ENCODE measurements around the gene LMAN1L.

DNA sequence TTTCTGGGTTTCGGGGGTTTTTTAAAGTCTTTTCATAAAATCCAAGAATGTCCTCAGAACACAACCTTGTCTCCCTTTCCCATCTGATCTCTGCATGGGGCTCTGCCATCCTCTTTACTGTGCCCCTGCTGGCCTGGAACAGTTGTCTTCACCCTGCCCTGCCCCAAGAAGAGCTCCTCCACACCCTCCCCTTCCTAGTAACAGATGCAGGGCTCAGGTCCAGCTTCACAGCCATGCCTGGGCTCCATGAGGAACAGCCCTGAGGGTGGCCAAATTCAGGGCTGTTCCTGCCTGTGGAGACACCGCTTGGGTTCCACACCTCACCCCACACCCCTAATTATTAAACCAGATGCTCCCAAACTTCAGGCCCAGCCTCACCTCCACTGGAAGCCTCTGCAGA lies 43.2 kb downstream of the LMAN1L start:
- TF ChIP-seq, protein P1, sequence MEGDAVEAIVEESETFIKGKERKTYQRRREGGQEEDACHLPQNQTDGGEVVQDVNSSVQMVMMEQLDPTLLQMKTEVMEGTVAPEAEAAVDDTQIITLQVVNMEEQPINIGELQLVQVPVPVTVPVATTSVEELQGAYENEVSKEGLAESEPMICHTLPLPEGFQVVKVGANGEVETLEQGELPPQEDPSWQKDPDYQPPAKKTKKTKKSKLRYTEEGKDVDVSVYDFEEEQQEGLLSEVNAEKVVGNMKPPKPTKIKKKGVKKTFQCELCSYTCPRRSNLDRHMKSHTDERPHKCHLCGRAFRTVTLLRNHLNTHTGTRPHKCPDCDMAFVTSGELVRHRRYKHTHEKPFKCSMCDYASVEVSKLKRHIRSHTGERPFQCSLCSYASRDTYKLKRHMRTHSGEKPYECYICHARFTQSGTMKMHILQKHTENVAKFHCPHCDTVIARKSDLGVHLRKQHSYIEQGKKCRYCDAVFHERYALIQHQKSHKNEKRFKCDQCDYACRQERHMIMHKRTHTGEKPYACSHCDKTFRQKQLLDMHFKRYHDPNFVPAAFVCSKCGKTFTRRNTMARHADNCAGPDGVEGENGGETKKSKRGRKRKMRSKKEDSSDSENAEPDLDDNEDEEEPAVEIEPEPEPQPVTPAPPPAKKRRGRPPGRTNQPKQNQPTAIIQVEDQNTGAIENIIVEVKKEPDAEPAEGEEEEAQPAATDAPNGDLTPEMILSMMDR (IDR thresholded peaks at IDR 0.05), result no peak
- no peak for TF ChIP-seq POLR2A (IDR thresholded peaks at IDR 0.05)

Data from ovary (tissue), 3 donors.